GM10266 (cell line): ENCODE data around the gene SRCIN1.

Source experiments
- DNase-seq: peaks from one replicate; pipeline ENCODE4 v3.0.0; 2012; ENCODE audit errors: extremely low spot score
- TF ChIP-seq, protein P1 (sequence below): IDR thresholded peaks from 2 replicates; pipeline ENCODE4 v1.5.1; 2012; ENCODE audit warnings: mild to moderate bottlenecking, low read depth; ENCODE audit not compliant: control insufficient read depth, insufficient read depth; ENCODE audit errors: missing control alignments

The SRCIN1 gene

GRCh38 chr17:38583828-38584349, 21.9 kb downstream of the SRCIN1 start:
- TF ChIP-seq, protein P1, sequence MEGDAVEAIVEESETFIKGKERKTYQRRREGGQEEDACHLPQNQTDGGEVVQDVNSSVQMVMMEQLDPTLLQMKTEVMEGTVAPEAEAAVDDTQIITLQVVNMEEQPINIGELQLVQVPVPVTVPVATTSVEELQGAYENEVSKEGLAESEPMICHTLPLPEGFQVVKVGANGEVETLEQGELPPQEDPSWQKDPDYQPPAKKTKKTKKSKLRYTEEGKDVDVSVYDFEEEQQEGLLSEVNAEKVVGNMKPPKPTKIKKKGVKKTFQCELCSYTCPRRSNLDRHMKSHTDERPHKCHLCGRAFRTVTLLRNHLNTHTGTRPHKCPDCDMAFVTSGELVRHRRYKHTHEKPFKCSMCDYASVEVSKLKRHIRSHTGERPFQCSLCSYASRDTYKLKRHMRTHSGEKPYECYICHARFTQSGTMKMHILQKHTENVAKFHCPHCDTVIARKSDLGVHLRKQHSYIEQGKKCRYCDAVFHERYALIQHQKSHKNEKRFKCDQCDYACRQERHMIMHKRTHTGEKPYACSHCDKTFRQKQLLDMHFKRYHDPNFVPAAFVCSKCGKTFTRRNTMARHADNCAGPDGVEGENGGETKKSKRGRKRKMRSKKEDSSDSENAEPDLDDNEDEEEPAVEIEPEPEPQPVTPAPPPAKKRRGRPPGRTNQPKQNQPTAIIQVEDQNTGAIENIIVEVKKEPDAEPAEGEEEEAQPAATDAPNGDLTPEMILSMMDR, result no peak
- no peak for DNase-seq

DNA sequence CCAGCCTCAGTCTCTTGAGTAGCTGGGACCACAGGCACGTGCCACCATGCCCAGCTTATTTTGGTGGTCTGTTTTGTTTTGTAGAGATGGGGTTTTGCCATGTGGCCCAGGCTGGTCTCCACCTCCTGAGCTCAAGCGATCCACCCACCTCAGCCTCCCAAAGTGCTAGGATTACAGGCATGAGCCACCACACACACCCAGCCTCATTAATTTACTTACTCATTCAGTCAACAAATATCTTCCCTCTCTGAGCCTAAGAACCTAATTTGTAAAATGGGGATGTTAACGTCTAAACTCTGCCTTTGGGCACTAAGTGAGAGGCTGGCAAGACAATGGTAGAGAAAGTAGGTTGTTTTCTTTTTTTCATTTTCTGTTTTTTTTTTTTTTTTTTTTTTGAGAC, 22.6 kb downstream of the SRCIN1 start:
- TF ChIP-seq, protein P1, result no peak
- no peak for DNase-seq

DNA sequence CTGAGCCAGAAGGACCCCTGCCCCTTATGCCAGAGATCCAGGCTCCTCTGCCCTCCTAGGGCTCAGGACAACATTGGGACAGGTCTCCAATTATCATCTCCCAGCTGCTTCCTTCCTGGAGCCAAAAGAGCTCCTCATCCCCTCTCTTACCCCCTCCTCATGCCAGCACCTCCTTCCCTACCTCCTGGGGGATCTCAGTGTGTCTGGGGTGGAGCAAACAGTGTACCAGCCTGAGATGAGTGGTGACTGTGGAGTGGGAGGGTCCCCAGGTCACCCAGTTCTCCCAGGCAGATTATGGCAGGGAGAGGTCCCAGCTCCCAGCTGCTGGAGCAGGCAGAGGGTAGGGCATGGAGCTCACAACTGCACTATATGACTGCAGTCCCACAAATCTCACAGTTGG, 23.7 kb downstream of the SRCIN1 start:
- TF ChIP-seq, protein P1, result no peak
- no peak for DNase-seq

DNA sequence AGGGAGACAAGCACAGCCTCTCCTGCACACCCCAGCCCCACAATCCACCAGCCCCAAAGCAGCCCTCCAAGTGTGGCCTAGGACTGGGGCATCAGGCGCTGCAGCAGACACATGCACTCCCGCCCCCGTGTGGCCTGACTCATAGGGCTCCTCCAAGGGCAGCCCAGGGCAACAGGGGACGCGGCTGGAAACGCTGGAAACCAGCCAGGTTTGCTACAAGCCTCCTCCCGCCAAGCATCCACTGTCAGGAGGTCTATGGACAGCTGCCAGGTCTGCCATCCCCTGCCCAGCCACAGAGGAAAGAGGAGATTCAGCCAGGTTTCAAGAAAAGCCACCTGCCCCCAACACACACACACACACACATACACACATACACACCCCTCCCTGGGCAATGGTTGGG, 25.8 kb downstream of the SRCIN1 start:
- TF ChIP-seq, protein P1, result peak; percentile 31
- no peak for DNase-seq

DNA sequence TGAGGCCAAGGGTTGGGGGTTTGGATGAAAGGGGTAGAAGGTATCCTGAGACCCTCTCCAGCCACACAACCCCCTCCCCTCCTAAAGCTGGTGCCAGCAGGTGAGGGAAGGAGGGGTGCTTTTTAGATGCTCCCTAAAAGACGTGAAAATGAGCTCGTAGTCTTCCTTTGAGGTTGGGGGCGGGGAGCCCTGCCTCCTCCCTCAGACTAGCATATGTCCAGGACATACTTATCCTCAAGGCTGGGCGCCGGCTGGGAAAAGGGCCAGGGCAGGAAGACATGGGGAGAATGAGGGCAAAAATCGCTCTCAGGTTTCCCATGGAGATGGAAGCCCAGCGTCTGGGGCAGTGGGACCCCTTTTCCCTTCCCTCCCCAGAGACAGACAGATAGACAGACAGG, 26.7 kb downstream of the SRCIN1 start:
- TF ChIP-seq, protein P1, result no peak
- no peak for DNase-seq

GRCh38 chr17:38578229-38579082, 27.3 kb downstream of the SRCIN1 start:
- DNase-seq, result no peak
- TF ChIP-seq, protein P1, result no peak

GRCh38 chr17:38577645-38578173, 28.0 kb downstream of the SRCIN1 start:
- no peak for DNase-seq
- TF ChIP-seq, protein P1, result no peak
